Stimulated activated CD8-positive, alpha-beta memory T cell treated with anti-CD3 and anti-CD28 coated beads, Interleukin-15, amount 100 ng/mL, for 1 hour (primary cell): ENCODE measurements around the gene CAPN5.

ENCODE experiments used
- DNase-seq: peaks from one replicate; pipeline ENCODE4 v3.0.0-alpha.2; 2020; ENCODE audit warnings: low read depth

Gene CAPN5

DNA sequence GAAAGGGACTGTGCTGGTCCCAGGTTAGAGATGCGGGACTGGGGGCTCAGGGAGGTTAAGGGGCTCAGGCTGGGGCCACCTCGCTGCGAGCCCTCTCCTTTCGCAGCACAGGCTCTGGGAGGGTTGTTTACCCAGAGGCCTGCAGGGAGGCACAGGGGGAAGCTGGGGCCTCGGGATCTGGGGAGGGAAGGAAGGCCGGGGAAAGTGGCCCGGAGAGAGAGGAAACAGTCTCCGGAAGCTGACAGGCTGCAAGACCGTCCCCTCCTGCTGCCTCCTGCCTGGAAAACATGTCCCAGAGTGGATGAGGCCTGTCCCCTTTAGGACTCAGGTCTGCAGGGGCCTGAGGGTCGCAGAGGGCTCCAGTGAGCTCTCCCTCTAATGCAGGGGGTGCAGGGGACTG, 106.7 kb downstream of the CAPN5 start:
- DNase-seq = no peak

DNA sequence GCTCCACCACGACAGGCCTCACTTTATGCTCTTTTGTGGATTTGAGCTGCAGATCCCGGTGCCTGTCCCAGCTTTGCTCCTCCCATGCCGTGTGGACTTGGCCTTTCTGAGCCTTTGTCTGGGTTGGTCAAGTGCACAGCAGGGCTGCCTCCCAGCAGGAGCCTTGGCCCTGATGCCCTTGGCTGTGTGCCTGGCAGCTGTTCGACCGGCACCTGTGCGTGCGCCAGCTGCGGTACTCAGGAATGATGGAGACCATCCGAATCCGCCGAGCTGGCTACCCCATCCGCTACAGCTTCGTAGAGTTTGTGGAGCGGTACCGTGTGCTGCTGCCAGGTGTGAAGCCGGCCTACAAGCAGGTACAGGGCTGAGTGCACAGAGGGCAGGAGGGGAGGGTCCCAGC, 107.8 kb downstream of the CAPN5 start:
- DNase-seq = no peak

DNA sequence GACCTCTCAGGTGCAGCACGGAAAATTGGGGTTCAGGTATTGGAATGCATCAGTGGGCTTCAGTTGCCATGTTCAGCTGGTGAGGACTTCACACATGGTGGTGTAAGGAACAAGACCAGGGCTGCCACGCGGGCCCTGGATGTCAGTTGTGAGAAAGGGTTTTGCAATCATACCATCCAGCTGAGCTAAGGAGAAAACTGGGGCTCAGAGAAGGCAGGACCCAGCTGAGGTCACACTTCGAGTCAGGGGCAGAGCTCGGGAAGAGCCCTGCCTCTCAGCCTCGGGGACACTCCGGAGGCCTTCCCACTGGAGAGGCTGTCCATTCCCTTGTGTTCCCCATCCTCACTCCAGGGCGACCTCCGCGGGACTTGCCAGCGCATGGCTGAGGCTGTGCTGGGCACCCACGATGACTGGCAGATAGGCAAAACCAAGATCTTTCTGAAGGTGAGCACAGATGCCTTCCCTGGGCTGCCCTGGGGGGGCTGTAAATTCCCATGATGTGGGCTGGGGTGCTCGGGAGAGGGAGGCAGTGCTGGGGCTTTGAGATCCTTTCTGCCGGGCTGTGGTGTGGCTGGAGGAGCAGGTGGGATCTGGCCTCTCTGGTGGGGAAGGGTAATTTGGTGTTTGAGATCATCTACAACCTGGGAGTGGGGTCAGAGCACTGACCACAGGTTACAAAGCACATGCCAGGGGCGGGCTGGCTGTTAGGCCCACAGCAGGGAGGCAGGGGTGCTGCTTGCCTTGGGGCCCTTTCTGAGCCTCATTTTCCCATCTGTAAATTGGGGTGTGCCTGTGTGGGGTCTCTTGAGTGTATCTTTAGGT, 108.5 kb downstream of the CAPN5 start:
- DNase-seq = no peak
